Liver (tissue), 9 donors: ENCODE results near the gene MGAT4A. TPM values are rescaled to one million over a fixed set of nuclear protein-coding genes. Genes with fewer than 3 reads are reported as not detected.

Experiments used
- DNase-seq: peaks from one replicate; pipeline ENCODE4 v3.0.0-alpha.2; 2017; ENCODE audit warnings: low spot score
- H3K27ac ChIP-seq, 2 donors: one replicate each; pipeline ENCODE4 v1.7.0; 2013; ENCODE audit warnings: inconsistent platforms in 2 of 2, low read length in 2 of 2, control low read depth in 1 of 2, low read depth in 1 of 2, mild to moderate bottlenecking in 1 of 2
- H3K27me3 ChIP-seq, 4 donors: one replicate each; pipeline versions ENCODE4 v1.6.1 to v1.7.0; 2013; ENCODE audit warnings: low read length in 3 of 4, inconsistent platforms in 1 of 4, mild to moderate bottlenecking in 1 of 4, moderate library complexity in 1 of 4; ENCODE audit not compliant: control insufficient read depth in 4 of 4, insufficient read depth in 4 of 4
- H3K36me3 ChIP-seq, 4 donors: one replicate each; pipeline versions ENCODE4 v1.6.1 to v1.7.0; 2013; ENCODE audit warnings: low read length in 3 of 4, mild to moderate bottlenecking in 3 of 4, low read depth in 1 of 4, moderate library complexity in 1 of 4; ENCODE audit not compliant: control insufficient read depth in 4 of 4, insufficient read depth in 3 of 4
- H3K4me1 ChIP-seq, 4 donors: one replicate each; pipeline versions ENCODE4 v1.6.1 to v1.7.0; 2013; ENCODE audit warnings: low read length in 3 of 4, mild to moderate bottlenecking in 3 of 4, moderate library complexity in 1 of 4; ENCODE audit not compliant: control insufficient read depth in 4 of 4, insufficient read depth in 4 of 4
- H3K4me3 ChIP-seq, 3 donors: one replicate each; pipeline versions ENCODE4 v1.6.1 to v1.7.0; 2013; ENCODE audit warnings: low read length in 3 of 3, control low read depth in 1 of 3, low read depth in 1 of 3, mild to moderate bottlenecking in 1 of 3
- H3K9ac ChIP-seq, 2 donors: one replicate each; pipeline ENCODE4 v1.7.0; 2013; ENCODE audit warnings: low read length in 2 of 2, mild to moderate bottlenecking in 2 of 2, moderate library complexity in 2 of 2, control low read depth in 1 of 2, low read depth in 1 of 2
- H3K9me3 ChIP-seq, 4 donors: one replicate each; pipeline versions ENCODE4 v1.6.1 to v1.7.0; 2013; ENCODE audit warnings: low read length in 3 of 4; ENCODE audit not compliant: control insufficient read depth in 4 of 4
- ATF3 ChIP-seq: IDR thresholded peaks from 2 replicates; pipeline ENCODE4 v1.6.1; 2016; ENCODE audit warnings: antibody characterized with exemption
- CTCF ChIP-seq: fragments of 150-350 bp; IDR thresholded peaks from 2 replicates; pipeline ENCODE4 v1.5.1; 2017; ENCODE audit warnings: improper control_type of control experiment, low read depth, low read length; ENCODE audit not compliant: missing input control
- FOXA1 ChIP-seq: IDR thresholded peaks from 2 replicates; pipeline ENCODE4 v1.6.1; 2016; ENCODE audit warnings: antibody characterized with exemption
- FOXA2 ChIP-seq: IDR thresholded peaks from 2 replicates; pipeline ENCODE4 v1.6.1; 2016; ENCODE audit warnings: antibody characterized with exemption
- GABPA ChIP-seq, 2 donors: IDR thresholded peaks in 1 of 2; conservative IDR thresholded peaks in 1 of 2; 2 replicates each; pipeline ENCODE4 v1.6.1; 2016; ENCODE audit warnings: antibody characterized with exemption in 2 of 2, mild to moderate bottlenecking in 1 of 2, moderate library complexity in 1 of 2
- HNF4A ChIP-seq, 2 donors: conservative IDR thresholded peaks; 2 replicates each; pipeline ENCODE4 v1.6.1; 2016; ENCODE audit warnings: antibody characterized with exemption in 2 of 2, mild to moderate bottlenecking in 2 of 2
- HNF4G ChIP-seq: IDR thresholded peaks from 2 replicates; pipeline ENCODE4 v1.6.1; 2016; ENCODE audit warnings: antibody characterized with exemption
- NR2F2 ChIP-seq: IDR thresholded peaks from 2 replicates; pipeline ENCODE4 v1.6.1; 2016; ENCODE audit warnings: antibody characterized with exemption
- RAD21 ChIP-seq, 2 donors: IDR thresholded peaks; 2 replicates each; pipeline ENCODE4 v1.6.1; 2016; ENCODE audit warnings: antibody characterized with exemption in 2 of 2, mild to moderate bottlenecking in 2 of 2
- REST ChIP-seq: IDR thresholded peaks from 2 replicates; pipeline ENCODE4 v1.6.1; 2016; ENCODE audit warnings: antibody characterized with exemption, mild to moderate bottlenecking
- RXRA ChIP-seq, 2 donors: IDR thresholded peaks; 2 replicates each; pipeline ENCODE4 v1.6.1; 2017 to 2018; ENCODE audit warnings: antibody characterized with exemption in 2 of 2, mild to moderate bottlenecking in 1 of 2
- SP1 ChIP-seq: IDR thresholded peaks from 2 replicates; pipeline ENCODE4 v1.6.1; 2018; ENCODE audit warnings: antibody characterized with exemption, mild to moderate bottlenecking
- YY1 ChIP-seq: IDR thresholded peaks from 2 replicates; pipeline ENCODE4 v1.6.1; 2016; ENCODE audit warnings: antibody characterized with exemption, mild to moderate bottlenecking
- ZBTB33 ChIP-seq: IDR thresholded peaks from 2 replicates; pipeline ENCODE4 v1.6.1; 2016; ENCODE audit warnings: antibody characterized with exemption
- WGBS: extraction: QIAGEN DNeasy Blood & Tissue Kit; methylation state at CpG from one replicate; pipeline ENCODE4 v1.1.7; 2013; 5-methylcytosine and 5-hydroxymethylcytosine counted together
- polyA plus RNA-seq, 2 donors: library from polyadenylated mRNA; stranded (reverse) in 1 of 2; unstranded in 1 of 2; fragments of 200-250 nt in 1 of 2; fragments of >200 nt in 1 of 2; fragmentation: Nextera tagmentation in 1 of 2; extraction: Ambion mirVana in 1 of 2; gene quantifications; one replicate each; pipeline versions ENCODE4 v1.2.1 to v1.2.3, GENCODE V29; 2013 to 2015
- total RNA-seq, 2 donors: library from RNA; depleted of rRNA; stranded (reverse); fragments of >200 nt; gene quantifications; one replicate each; pipeline ENCODE4 v1.2.3, GENCODE V29; 2014
- donor health status: healthy.
- donor health status: healthy.
- donor health status: healthy.
- donor health status: healthy.
- donor health status: healthy.

MGAT4A gene
- total and polyA plus RNA-seq, 4 donors = 2.7 to 17.3 (median 5.4) TPM

GRCh38 chr2:98572211-98572610, 158.7 kb downstream of the MGAT4A start (continued):
- TF ChIP-seq REST (no peak), ZBTB33 (no peak), HNF4A (conservative IDR thresholded peaks at IDR 0.05) (no peak)

- TF ChIP-seq ATF3 (no peak), YY1 (no peak), HNF4G (no peak), NR2F2 (no peak), FOXA2 (no peak), GABPA (IDR thresholded peaks at IDR 0.05 in 1 of 2, conservative IDR thresholded peaks at IDR 0.05 in 1 of 2) (no peak), ZBTB33 (no peak), SP1 (no peak), FOXA1 (no peak), RAD21 (IDR thresholded peaks at IDR 0.05) (no peak), RXRA (IDR thresholded peaks at IDR 0.05) (no peak)
- Histone ChIP-seq H3K4me1 (no peaks in the 10 kb centered on the region), H3K27ac (no peak overlapping the region), H3K36me3 (peaks cover 5 to 33% (median 9%) of the 10 kb centered on the region in 4 donors), H3K9me3 (no peaks in the 10 kb centered on the region), H3K27me3 (no peaks in the 10 kb centered on the region), H3K9ac (no peak overlapping the region), H3K4me3 (no peak overlapping the region)
- DNase-seq = no peak
- 96% methylated on average over 9 of the region's 9 CpGs for WGBS
These were observed 159.1 kb downstream of the MGAT4A start for GRCh38 chr2:98571796-98572195.

- H3K36me3 ChIP-seq = peaks cover 7 to 37% (median 10%) of the 10 kb centered on the region in 4 donors
- TF ChIP-seq ZBTB33 = no peak
- TF ChIP-seq ATF3 = no peak
- no peak for TF ChIP-seq RXRA (IDR thresholded peaks at IDR 0.05)
- no peak for TF ChIP-seq CTCF
- no peak for TF ChIP-seq NR2F2
- TF ChIP-seq HNF4A (conservative IDR thresholded peaks at IDR 0.05) = no peak
- no peak for TF ChIP-seq HNF4G
- TF ChIP-seq FOXA2 = no peak
- TF ChIP-seq RAD21 (IDR thresholded peaks at IDR 0.05) = no peak
- no peak for TF ChIP-seq FOXA1
- 94% methylated on average over 13 of the region's 13 CpGs for WGBS
- no peak overlapping the region for H3K27ac ChIP-seq
- no peaks in the 10 kb centered on the region for H3K9me3 ChIP-seq
- no peaks in the 10 kb centered on the region for H3K27me3 ChIP-seq
- no peak overlapping the region for H3K9ac ChIP-seq
- no peak for DNase-seq
- H3K4me3 ChIP-seq = no peak overlapping the region
- H3K4me1 ChIP-seq = no peaks in the 10 kb centered on the region
These were observed 159.7 kb downstream of the MGAT4A start for GRCh38 chr2:98571121-98571701.
